Progenitor cell of endocrine pancreas (in vitro differentiated cells): Measurements from ENCODE around the gene MIA3. TPM values are rescaled to one million over a fixed set of nuclear protein-coding genes. Genes with fewer than 3 reads are reported as not detected.

Source experiments
- DNase-seq: peaks from one replicate; pipeline ENCODE4 v3.0.0; 2021; ENCODE audit warnings: low spot score; ENCODE audit not compliant: unreplicated experiment
- H3K27ac Mint-ChIP-seq: 2 replicates; pipeline ENCODE4 v1.8.0; 2021; ENCODE audit warnings: mild to moderate bottlenecking, moderate library complexity, mixed read lengths
- H3K27me3 Mint-ChIP-seq: 2 replicates; pipeline ENCODE4 v1.8.0; 2021; ENCODE audit warnings: mixed read lengths
- H3K36me3 Mint-ChIP-seq: 2 replicates; pipeline ENCODE4 v1.8.0; 2022; ENCODE audit warnings: mixed read lengths; ENCODE audit not compliant: insufficient read depth
- H3K4me1 Mint-ChIP-seq: 2 replicates; pipeline ENCODE4 v1.8.0; 2021; ENCODE audit warnings: low read depth, mixed read lengths
- H3K4me3 Mint-ChIP-seq: 2 replicates; pipeline ENCODE4 v1.8.0; 2021; ENCODE audit warnings: low read depth, mild to moderate bottlenecking, moderate library complexity, mixed read lengths
- H3K9me3 Mint-ChIP-seq: 2 replicates; pipeline ENCODE4 v1.8.0; 2021; ENCODE audit warnings: low read depth, mixed read lengths
- long read RNA-seq: library from polyadenylated mRNA; unstranded; transcript quantifications from one replicate; pipeline ENCODE4 v2.0.0, GENCODE V29; 2020
- total RNA-seq: library from RNA; stranded (reverse); gene quantifications from 2 replicates; pipeline ENCODE4 v1.2.1, GENCODE V29; 2021
- TF ChIP-seq, protein P1 (sequence below): fragments of 200-600 bp; sonication (generic); IDR thresholded peaks from one replicate; pipeline ENCODE4 v1.5.0; 2021; ENCODE audit warnings: antibody characterized with exemption, mild to moderate bottlenecking; ENCODE audit not compliant: unreplicated experiment

Gene MIA3, protein sequence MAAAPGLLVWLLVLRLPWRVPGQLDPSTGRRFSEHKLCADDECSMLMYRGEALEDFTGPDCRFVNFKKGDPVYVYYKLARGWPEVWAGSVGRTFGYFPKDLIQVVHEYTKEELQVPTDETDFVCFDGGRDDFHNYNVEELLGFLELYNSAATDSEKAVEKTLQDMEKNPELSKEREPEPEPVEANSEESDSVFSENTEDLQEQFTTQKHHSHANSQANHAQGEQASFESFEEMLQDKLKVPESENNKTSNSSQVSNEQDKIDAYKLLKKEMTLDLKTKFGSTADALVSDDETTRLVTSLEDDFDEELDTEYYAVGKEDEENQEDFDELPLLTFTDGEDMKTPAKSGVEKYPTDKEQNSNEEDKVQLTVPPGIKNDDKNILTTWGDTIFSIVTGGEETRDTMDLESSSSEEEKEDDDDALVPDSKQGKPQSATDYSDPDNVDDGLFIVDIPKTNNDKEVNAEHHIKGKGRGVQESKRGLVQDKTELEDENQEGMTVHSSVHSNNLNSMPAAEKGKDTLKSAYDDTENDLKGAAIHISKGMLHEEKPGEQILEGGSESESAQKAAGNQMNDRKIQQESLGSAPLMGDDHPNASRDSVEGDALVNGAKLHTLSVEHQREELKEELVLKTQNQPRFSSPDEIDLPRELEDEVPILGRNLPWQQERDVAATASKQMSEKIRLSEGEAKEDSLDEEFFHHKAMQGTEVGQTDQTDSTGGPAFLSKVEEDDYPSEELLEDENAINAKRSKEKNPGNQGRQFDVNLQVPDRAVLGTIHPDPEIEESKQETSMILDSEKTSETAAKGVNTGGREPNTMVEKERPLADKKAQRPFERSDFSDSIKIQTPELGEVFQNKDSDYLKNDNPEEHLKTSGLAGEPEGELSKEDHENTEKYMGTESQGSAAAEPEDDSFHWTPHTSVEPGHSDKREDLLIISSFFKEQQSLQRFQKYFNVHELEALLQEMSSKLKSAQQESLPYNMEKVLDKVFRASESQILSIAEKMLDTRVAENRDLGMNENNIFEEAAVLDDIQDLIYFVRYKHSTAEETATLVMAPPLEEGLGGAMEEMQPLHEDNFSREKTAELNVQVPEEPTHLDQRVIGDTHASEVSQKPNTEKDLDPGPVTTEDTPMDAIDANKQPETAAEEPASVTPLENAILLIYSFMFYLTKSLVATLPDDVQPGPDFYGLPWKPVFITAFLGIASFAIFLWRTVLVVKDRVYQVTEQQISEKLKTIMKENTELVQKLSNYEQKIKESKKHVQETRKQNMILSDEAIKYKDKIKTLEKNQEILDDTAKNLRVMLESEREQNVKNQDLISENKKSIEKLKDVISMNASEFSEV (N-terminal part only)
- total RNA-seq: 67.1 and 68.6 TPM in 2 replicates
- long read RNA-seq, transcript MIA3-201 (23 exons, 2,735 nt): major isoform, 21 of 143 reads
- long read RNA-seq, partial matches to known transcripts: 98 of 143 reads
- long read RNA-seq, other reads (novel, unspliced or antisense): 22 of 143 reads

DNA sequence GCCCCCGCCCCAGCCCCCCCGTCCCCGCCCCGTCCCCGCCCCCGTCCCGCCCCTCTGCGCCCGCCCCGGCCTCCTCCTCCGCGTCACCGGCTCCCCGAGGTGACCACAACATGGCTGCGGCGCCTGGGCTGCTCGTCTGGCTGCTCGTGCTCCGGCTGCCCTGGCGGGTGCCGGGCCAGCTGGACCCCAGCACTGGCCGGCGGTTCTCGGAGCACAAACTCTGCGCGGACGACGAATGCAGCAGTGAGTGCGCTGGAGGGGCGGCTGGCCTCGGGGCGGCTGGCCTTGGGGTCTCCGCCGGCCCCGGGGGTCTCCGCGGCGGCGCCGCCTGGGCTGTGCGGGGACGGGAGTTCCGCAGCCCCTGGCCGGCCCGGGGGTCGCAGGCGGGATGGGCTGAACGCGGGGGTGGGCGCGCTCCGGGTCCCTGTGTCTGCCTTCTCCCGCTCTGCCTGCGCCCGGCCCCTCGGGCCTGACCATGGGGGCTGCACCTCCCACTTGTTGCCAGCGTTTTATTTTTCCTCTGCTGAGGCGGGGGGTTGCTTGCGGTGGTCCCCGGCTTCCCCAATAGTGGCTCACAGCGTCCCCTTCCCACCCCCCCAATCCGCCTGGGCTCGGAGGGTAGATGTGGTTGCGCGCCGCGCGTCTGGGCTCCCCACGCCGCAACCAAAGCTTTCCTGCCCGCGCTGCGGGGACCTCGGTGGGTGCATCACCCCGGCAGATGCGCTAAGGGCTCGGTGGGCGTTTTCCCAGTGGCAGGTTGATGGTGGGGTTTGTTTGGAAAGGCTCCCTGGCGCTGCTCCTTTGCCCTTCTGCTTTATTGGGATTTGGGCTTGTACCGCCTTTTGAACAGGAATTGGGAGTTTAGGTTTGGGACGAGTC lies at the start of gene MIA3:
MIA3 (plus strand) TSS at position 97 of the 879 bp plus-strand sequence; CDS start at position 111, 14 bp downstream.
- DNase-seq: peak; percentile 64
- Mint-ChIP-seq H3K9me3 (no peaks in the 10 kb centered on the region), H3K27ac (peak within 1 kb of the TSS; percentile 89), H3K27me3 (no peaks in the 10 kb centered on the region), H3K4me3 (peak within 1 kb of the TSS; percentile 89), H3K36me3 (peaks cover 6% of the 10 kb centered on the region), H3K4me1 (peaks cover 12% of the 10 kb centered on the region)
- TF ChIP-seq, protein P1, sequence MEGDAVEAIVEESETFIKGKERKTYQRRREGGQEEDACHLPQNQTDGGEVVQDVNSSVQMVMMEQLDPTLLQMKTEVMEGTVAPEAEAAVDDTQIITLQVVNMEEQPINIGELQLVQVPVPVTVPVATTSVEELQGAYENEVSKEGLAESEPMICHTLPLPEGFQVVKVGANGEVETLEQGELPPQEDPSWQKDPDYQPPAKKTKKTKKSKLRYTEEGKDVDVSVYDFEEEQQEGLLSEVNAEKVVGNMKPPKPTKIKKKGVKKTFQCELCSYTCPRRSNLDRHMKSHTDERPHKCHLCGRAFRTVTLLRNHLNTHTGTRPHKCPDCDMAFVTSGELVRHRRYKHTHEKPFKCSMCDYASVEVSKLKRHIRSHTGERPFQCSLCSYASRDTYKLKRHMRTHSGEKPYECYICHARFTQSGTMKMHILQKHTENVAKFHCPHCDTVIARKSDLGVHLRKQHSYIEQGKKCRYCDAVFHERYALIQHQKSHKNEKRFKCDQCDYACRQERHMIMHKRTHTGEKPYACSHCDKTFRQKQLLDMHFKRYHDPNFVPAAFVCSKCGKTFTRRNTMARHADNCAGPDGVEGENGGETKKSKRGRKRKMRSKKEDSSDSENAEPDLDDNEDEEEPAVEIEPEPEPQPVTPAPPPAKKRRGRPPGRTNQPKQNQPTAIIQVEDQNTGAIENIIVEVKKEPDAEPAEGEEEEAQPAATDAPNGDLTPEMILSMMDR: no peak

DNA sequence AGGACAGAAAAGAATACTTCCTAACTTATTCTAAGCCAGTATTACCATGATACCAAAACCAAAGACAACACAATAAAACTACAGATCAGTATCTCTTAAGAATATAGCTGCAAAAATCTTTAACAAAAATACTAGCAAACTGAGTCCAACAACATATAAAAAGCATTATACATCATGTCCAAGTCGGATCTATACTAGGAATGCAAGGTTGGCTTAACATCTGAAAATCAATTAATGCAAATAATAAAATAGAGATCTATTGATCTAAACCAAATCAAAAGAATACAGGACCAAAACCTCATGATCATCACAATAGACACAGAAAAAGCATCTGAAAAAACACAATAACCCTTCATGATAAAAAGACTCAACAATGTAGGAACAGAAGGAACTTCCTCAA lies 47.1 kb upstream of the MIA3 start:
- Mint-ChIP-seq H3K9me3 (peaks cover 9% of the 10 kb centered on the region), H3K27me3 (no peaks in the 10 kb centered on the region), H3K27ac (no peak overlapping the region), H3K36me3 (peaks cover 35% of the 10 kb centered on the region), H3K4me1 (no peaks in the 10 kb centered on the region), H3K4me3 (no peak overlapping the region)
- DNase-seq: no peak
- TF ChIP-seq, protein P1: no peak

DNA sequence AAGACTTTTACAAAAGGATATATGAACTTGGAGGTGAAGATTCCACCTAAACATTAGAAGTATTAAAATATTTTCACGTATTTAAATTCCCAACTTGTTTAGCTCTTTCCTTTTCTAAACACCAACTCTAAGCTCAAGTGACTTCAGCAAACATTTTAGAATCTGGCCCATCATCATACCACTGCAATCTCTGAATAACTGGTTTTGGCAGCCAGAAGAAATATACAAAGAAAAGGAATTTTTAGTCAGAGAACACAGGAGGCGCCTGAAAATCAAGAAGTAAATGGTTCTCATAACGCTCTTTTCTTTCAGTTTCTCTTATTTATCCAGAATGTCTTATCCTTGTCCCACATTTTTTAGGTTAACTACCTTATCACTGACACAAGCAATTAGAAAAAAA lies 38.6 kb upstream of the MIA3 start:
- Mint-ChIP-seq H3K36me3 (peaks cover 41% of the 10 kb centered on the region), H3K9me3 (no peaks in the 10 kb centered on the region), H3K27ac (no peak overlapping the region), H3K27me3 (no peaks in the 10 kb centered on the region), H3K4me1 (no peaks in the 10 kb centered on the region), H3K4me3 (no peak overlapping the region)
- TF ChIP-seq, protein P1: no peak
- no peak for DNase-seq

DNA sequence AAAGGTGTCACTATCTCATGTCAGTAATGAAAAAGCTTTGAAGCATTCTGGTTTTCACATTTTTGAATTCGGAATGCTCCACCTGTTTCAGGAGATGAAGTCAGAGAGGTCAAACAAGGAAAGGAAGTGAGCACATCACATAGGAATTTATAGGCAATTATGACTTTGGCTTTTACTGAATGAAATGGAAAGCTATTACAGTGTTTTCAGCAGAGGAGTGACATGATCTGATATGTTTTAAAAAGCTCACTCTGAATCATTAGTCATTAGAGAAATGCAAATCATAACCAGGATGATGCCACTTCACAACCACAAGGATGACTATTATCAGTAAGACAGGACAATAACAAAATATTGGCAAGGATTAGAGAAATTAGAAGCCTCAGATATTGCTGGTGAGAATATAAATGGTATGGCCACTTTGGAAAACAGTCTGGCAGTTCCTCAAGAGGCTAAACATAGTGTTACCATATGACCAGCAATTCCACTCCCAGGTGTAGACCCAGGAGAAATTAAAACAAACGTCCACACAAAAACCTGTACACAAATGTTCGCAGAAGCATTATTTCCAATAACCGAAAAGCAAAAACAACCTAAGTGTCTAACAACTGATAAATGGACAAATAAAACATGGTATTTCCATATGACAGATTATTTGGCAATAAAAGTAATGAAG lies 35.7 kb upstream of the MIA3 start:
- TF ChIP-seq, protein P1: no peak
- Mint-ChIP-seq H3K27me3 (no peaks in the 10 kb centered on the region), H3K4me3 (no peak overlapping the region), H3K36me3 (peaks cover 34% of the 10 kb centered on the region), H3K9me3 (no peaks in the 10 kb centered on the region), H3K4me1 (peaks cover 13% of the 10 kb centered on the region), H3K27ac (no peak overlapping the region)
- no peak for DNase-seq
